NT2/D1 (cell line): ENCODE data around the gene KRTAP1-3.

Experiments
- SUZ12 ChIP-seq: IDR thresholded peaks from 2 replicates; pipeline ENCODE4 v1.6.1; 2011; ENCODE audit not compliant: insufficient read length, insufficient read depth; ENCODE audit errors: extremely low read depth
- YY1 ChIP-seq: IDR thresholded peaks from 2 replicates; pipeline ENCODE4 v1.6.1; 2011; ENCODE audit not compliant: insufficient read length, insufficient read depth
- ZNF274 ChIP-seq: IDR thresholded peaks from 2 replicates; pipeline ENCODE4 v1.6.1; 2011; ENCODE audit warnings: mild to moderate bottlenecking, low read depth, low read length

GRCh38 chr17:41067281-41067680 lies 32.6 kb upstream of the KRTAP1-3 start:
- no peak for TF ChIP-seq YY1
- no peak for TF ChIP-seq ZNF274
- no peak for TF ChIP-seq SUZ12
